Measurements from ENCODE around the gene HDDC3.
"Not testable (repeated sequence)": the region's sequence is repeated elsewhere in the genome, so short reads cannot be mapped to it uniquely, and the experiment has no call there.

Gene HDDC3

GRCh38 chr15:90930861-90931574, 1.3 kb downstream of the HDDC3 start:
- DNase-seq (ENCODE audit: low spot score): no peak

GRCh38 chr15:90929246-90930019, 2.9 kb downstream of the HDDC3 start:
- no peak for DNase-seq (ENCODE audit: low spot score)

- DNase-seq (ENCODE audit: low spot score): not testable (repeated sequence)
Observed at GRCh38 chr15:90928106-90928505, 4.2 kb downstream of the HDDC3 start.

- DNase-seq (ENCODE audit: low spot score): not testable (repeated sequence)
Observed at GRCh38 chr15:90926766-90927165, 5.6 kb downstream of the HDDC3 start.

GRCh38 chr15:90924375-90924774, 8.0 kb downstream of the HDDC3 start:
- peak; percentile 69 for DNase-seq (ENCODE audit: low spot score)

GRCh38 chr15:90922712-90923322, 9.5 kb downstream of the HDDC3 start:
- DNase-seq (ENCODE audit: low spot score): peak; percentile 69

- no peak for DNase-seq (ENCODE audit: low spot score)
Observed at GRCh38 chr15:90921887-90922286, 10.5 kb downstream of the HDDC3 start.

- no peak for DNase-seq (ENCODE audit: low spot score)
Observed at GRCh38 chr15:90918835-90919234, 13.5 kb downstream of the HDDC3 start.

- DNase-seq (ENCODE audit: low spot score): no peak
Observed at GRCh38 chr15:90918034-90918788, 14.1 kb downstream of the HDDC3 start.

GRCh38 chr15:90917569-90917968, 14.8 kb downstream of the HDDC3 start:
- no peak for DNase-seq (ENCODE audit: low spot score)

GRCh38 chr15:90916461-90916860, 15.9 kb downstream of the HDDC3 start:
- DNase-seq (ENCODE audit: low spot score): no peak

GRCh38 chr15:90915808-90916440, 16.4 kb downstream of the HDDC3 start:
- DNase-seq (ENCODE audit: low spot score): no peak

- no peak for DNase-seq (ENCODE audit: low spot score)
Observed at GRCh38 chr15:90915216-90915807, 17.0 kb downstream of the HDDC3 start.

- DNase-seq (ENCODE audit: low spot score): no peak
Observed at GRCh38 chr15:90914305-90915080, 17.9 kb downstream of the HDDC3 start.

GRCh38 chr15:90913398-90913944, 18.9 kb downstream of the HDDC3 start:
- no peak for DNase-seq (ENCODE audit: low spot score)

GRCh38 chr15:90912770-90913075, 19.6 kb downstream of the HDDC3 start:
- DNase-seq (ENCODE audit: low spot score): no peak

GRCh38 chr15:90911906-90912769, 20.2 kb downstream of the HDDC3 start:
- DNase-seq (ENCODE audit: low spot score): no peak

GRCh38 chr15:90911302-90911623, 21.1 kb downstream of the HDDC3 start:
- no peak for DNase-seq (ENCODE audit: low spot score)

GRCh38 chr15:90910441-90911301, 21.7 kb downstream of the HDDC3 start:
- DNase-seq (ENCODE audit: low spot score): no peak

Measured in activated CD4-positive, alpha-beta T cell treated with anti-CD3 and anti-CD28 coated beads, Interleukin-2, Interleukin-4, amounts not matched to agents 100 ng/mL and 50 ng/mL, durations not matched to agents 16 hours and 8 hours (primary cell).